Measurements from ENCODE around the gene MRGPRG. TPM values are rescaled to one million over a fixed set of nuclear protein-coding genes. Genes with fewer than 3 reads are reported as not detected.

Gene MRGPRG
- total and polyA plus RNA-seq, 9 of the 15 experiments (the other 6 are each of a cell fraction or from before 2014, with no cell fraction given) = not detected

- no peaks in the 10 kb centered on the region for H3K9me1 ChIP-seq (ENCODE audit: control insufficient read depth, insufficient read depth, low read length)
- no peak overlapping the region for H3K27ac ChIP-seq (ENCODE audit: extremely low read depth, low read depth, low read length)
- H3K4me1 ChIP-seq (replicated peaks in 1 of 2; ENCODE audit: control insufficient read depth in 2 of 2, insufficient read depth in 2 of 2, low read length in 2 of 2) = peaks cover 0 to 31% of the 10 kb centered on the region in 2 experiments; a peak in 1 of 5 replicates
- H3K9ac ChIP-seq (ENCODE audit: insufficient read depth in 1 of 2, low read depth in 2 of 2, low read length in 2 of 2) = peak overlapping the region in 1 of 2 experiments; percentile 14; a peak in 1 of 4 replicates
- H3K4me3 ChIP-seq = no peak overlapping the region
- no peak for DNase-seq (ENCODE audit: extremely low read depth in 1 of 4, low spot score in 3 of 4)
- no peak for FAIRE-seq
- no peaks in the 10 kb centered on the region for H3K79me2 ChIP-seq (ENCODE audit: control insufficient read depth, insufficient read depth, low read length)
- CTCF ChIA-PET (ENCODE audit: low intra/inter-chr PET ratio) = no interaction called here
- H3K9me3 ChIP-seq (replicated peaks; ENCODE audit: control insufficient read depth, insufficient read depth, low read depth, low read length) = no peaks in the 10 kb centered on the region
- intact Hi-C loops (cut with micrococcal nuclease) = no loop called here
- peak; percentile 9; the same call in 2 of the 3 replicates for ATAC-seq
- no peak overlapping the region for H3K4me2 ChIP-seq (ENCODE audit: insufficient read depth, low read length)
- POLR2A ChIA-PET = interaction anchor here (0.6 kb wide), 3 partner anchors 69 to 903 kb away, joined by 3 read pairs; no protein-coding TSS in a partner anchor
- H3K36me3 ChIP-seq (ENCODE audit: control insufficient read depth, insufficient read depth, low read length) = no peaks in the 10 kb centered on the region
- in situ Hi-C loops (cut with MboI) = no loop called here
- no peak overlapping the region for H2AFZ ChIP-seq (ENCODE audit: low read depth, low read length)
- H4K20me1 ChIP-seq (replicated peaks; ENCODE audit: control insufficient read depth, insufficient read depth, low read length) = peaks cover 8% of the 10 kb centered on the region
- peaks cover 31 to 56% of the 10 kb centered on the region in 2 experiments; a peak in 4 of 5 replicates for H3K27me3 ChIP-seq (ENCODE audit: control insufficient read depth in 2 of 2, insufficient read depth in 2 of 2, low read length in 2 of 2)
- BruUV-seq (replicated peaks) = no TSS peak
- WGBS (ENCODE audit: insufficient coverage, low coverage, missing lambda C conversion rate) = 10% methylated on average over 24 of the region's 24 CpGs
- TF ChIP-seq ETV5 (CRISPR knock-in tag; IDR thresholded peaks at IDR 0.05; ENCODE audit: low read depth) (no peak), MCM5 (IDR thresholded peaks at IDR 0.05; ENCODE audit: low read depth) (no peak), IRF1 (CRISPR knock-in tag; IDR thresholded peaks at IDR 0.05; ENCODE audit: borderline replicate concordance) (no peak), MLLT1 (IDR thresholded peaks at IDR 0.05) (no peak), ZNF699 (CRISPR knock-in tag; IDR thresholded peaks at IDR 0.05; ENCODE audit: insufficient replicate concordance) (no peak), ZBTB40 (IDR thresholded peaks at IDR 0.05) (no peak), ZBTB40 (CRISPR knock-in tag; IDR thresholded peaks at IDR 0.05) (no peak)
Observed at GRCh38 chr11:3204141-3205015, 14.2 kb downstream of the MRGPRG start.

Measured in K562 (cell line).